ENCODE data around the gene UBA52.

GRCh38 chr19:18599485-18599884 is 27.8 kb downstream of the UBA52 start:
- TF ChIP-seq FOXM1 (IDR thresholded peaks at IDR 0.05; ENCODE audit: borderline replicate concordance) (no peak), HDGF (IDR thresholded peaks at IDR 0.05; ENCODE audit: borderline replicate concordance) (no peak), SP1 (IDR thresholded peaks at IDR 0.05) (no peak), BHLHE40 (IDR thresholded peaks at IDR 0.05; ENCODE audit: borderline replicate concordance) (no peak), CTBP1 (IDR thresholded peaks at IDR 0.05; ENCODE audit: borderline replicate concordance) (no peak), FOXK2 (IDR thresholded peaks at IDR 0.05) (no peak)

All from HEK293T (cell line).